ENCODE data around the gene ULK4. TPM values are rescaled to one million over a fixed set of nuclear protein-coding genes. Genes with fewer than 3 reads are reported as not detected.

ULK4 gene
- polyA plus RNA-seq, 1 of the 3 experiments (the other 2 are of a cell fraction): 6.2 TPM

- Histone ChIP-seq H3K9me2 (no peaks in the 10 kb centered on the region), H4K20me1 (ENCODE audit: insufficient read depth) (no peaks in the 10 kb centered on the region), H3K4me3 (ENCODE audit: low read depth in 2 of 2, low read length in 1 of 2) (no peak overlapping the region), H3K9ac (no peak overlapping the region), H3F3A (replicated peaks; ENCODE audit: insufficient read depth) (no peaks in the 10 kb centered on the region), H3K79me2 (ENCODE audit: insufficient read depth) (no peaks in the 10 kb centered on the region), H3K4me2 (no peak overlapping the region), H3K36me3 (replicated peaks in 1 of 2; ENCODE audit: control insufficient read depth in 1 of 2, insufficient read depth in 2 of 2, low read length in 1 of 2) (no peaks in the 10 kb centered on the region), H3K9me3 (no peaks in the 10 kb centered on the region), H2AFZ (ENCODE audit: low read depth) (no peak overlapping the region), H3K27me3 (ENCODE audit: insufficient read depth) (no peaks in the 10 kb centered on the region), H3K27ac (ENCODE audit: low read depth in 2 of 2, low read length in 1 of 2) (no peak overlapping the region), H3K4me1 (ENCODE audit: control insufficient read depth in 1 of 2, insufficient read depth in 2 of 2, low read depth in 1 of 2, low read length in 1 of 2) (peaks cover 0 to 7% of the 10 kb centered on the region in 2 experiments; a peak in 2 of 4 replicates)
- CTCF ChIA-PET: no interaction called here
- TF ChIP-seq CHD2 (IDR thresholded peaks at IDR 0.05; ENCODE audit: low read length, partially characterized antibody): no peak
- TF ChIP-seq EP300 (IDR thresholded peaks at IDR 0.05; ENCODE audit: borderline replicate concordance in 1 of 2, low read depth in 1 of 2, low read length in 1 of 2): no peak
- TF ChIP-seq JUND (IDR thresholded peaks at IDR 0.05): no peak
- TF ChIP-seq RFX5 (IDR thresholded peaks at IDR 0.05; ENCODE audit: low read length): no peak
- TF ChIP-seq FOXM1 (IDR thresholded peaks at IDR 0.05; ENCODE audit: low read depth): no peak
- no peak for TF ChIP-seq RAD21 (IDR thresholded peaks at IDR 0.05; ENCODE audit: low read length)
- no peak for TF ChIP-seq RXRA (IDR thresholded peaks at IDR 0.05; ENCODE audit: borderline replicate concordance, low read depth)
- TF ChIP-seq REST (IDR thresholded peaks at IDR 0.05; ENCODE audit: low read depth, low read length): no peak
- no peak for TF ChIP-seq USF2 (IDR thresholded peaks at IDR 0.05; ENCODE audit: borderline replicate concordance, low read depth, low read length)
- TF ChIP-seq FOSL2 (IDR thresholded peaks at IDR 0.05; ENCODE audit: borderline replicate concordance, low read depth): no peak
- no peak for TF ChIP-seq SIN3A (IDR thresholded peaks at IDR 0.05; ENCODE audit: borderline replicate concordance, low read depth, low read length)
- no peak for TF ChIP-seq MEF2A (IDR thresholded peaks at IDR 0.05; ENCODE audit: borderline replicate concordance, low read depth)
- DNase-seq: peak; percentile 4
- 30% methylated on average over 2 of the region's 2 CpGs for WGBS (ENCODE audit: low lambda C conversion rate)
- POLR2A ChIA-PET: no interaction called here
Measured at GRCh38 chr3:41464401-41464800, 497.5 kb downstream of the ULK4 start.

GRCh38 chr3:41462103-41462691, 499.7 kb downstream of the ULK4 start:
- Histone ChIP-seq H2AFZ (ENCODE audit: low read depth) (no peak overlapping the region), H3K9ac (no peak overlapping the region), H3K27me3 (ENCODE audit: insufficient read depth) (no peaks in the 10 kb centered on the region), H3K9me2 (no peaks in the 10 kb centered on the region), H3K4me3 (ENCODE audit: low read depth in 2 of 2, low read length in 1 of 2) (no peak overlapping the region), H3K79me2 (ENCODE audit: insufficient read depth) (no peaks in the 10 kb centered on the region), H3K36me3 (replicated peaks in 1 of 2; ENCODE audit: control insufficient read depth in 1 of 2, insufficient read depth in 2 of 2, low read length in 1 of 2) (no peaks in the 10 kb centered on the region), H3K27ac (ENCODE audit: low read depth in 2 of 2, low read length in 1 of 2) (no peak overlapping the region), H3F3A (replicated peaks; ENCODE audit: insufficient read depth) (no peaks in the 10 kb centered on the region), H3K9me3 (no peaks in the 10 kb centered on the region), H3K4me1 (ENCODE audit: control insufficient read depth in 1 of 2, insufficient read depth in 2 of 2, low read depth in 1 of 2, low read length in 1 of 2) (peaks cover 0 to 7% of the 10 kb centered on the region in 2 experiments; a peak in 2 of 4 replicates), H4K20me1 (ENCODE audit: insufficient read depth) (no peaks in the 10 kb centered on the region), H3K4me2 (no peak overlapping the region)
- WGBS (ENCODE audit: low lambda C conversion rate): 30% methylated on average over 2 of the region's 2 CpGs
- ChIA-PET CTCF (interaction anchor here (0.9 to 1.0 kb wide), 2 partner anchors 226 to 306 kb away, joined by 3 read pairs; no protein-coding TSS in a partner anchor), POLR2A (no interaction called here)
- no peak for DNase-seq
- TF ChIP-seq TCF12 (IDR thresholded peaks at IDR 0.05) (peak; percentile 58), SMC3 (IDR thresholded peaks at IDR 0.05; ENCODE audit: low read depth, low read length) (no peak), TEAD4 (IDR thresholded peaks at IDR 0.05; ENCODE audit: borderline replicate concordance, insufficient read depth) (no peak), EP300 (IDR thresholded peaks at IDR 0.05; ENCODE audit: borderline replicate concordance in 1 of 2, low read depth in 1 of 2, low read length in 1 of 2) (no peak), NRF1 (IDR thresholded peaks at IDR 0.05; ENCODE audit: low read depth, low read length) (no peak)
